ENCODE measurements around the gene IFI35. TPM values are rescaled to one million over a fixed set of nuclear protein-coding genes. Genes with fewer than 3 reads are reported as not detected.
A peak's percentile ranks its signal among the peaks of the same experiment; 100 is the strongest.

Gene IFI35
- total RNA-seq, 2 donors from 2014 or later: 33.3 to 62.3 TPM

GRCh38 chr17:43014649-43015542 is 8.3 kb downstream of the IFI35 start:
- peak overlapping the region; percentile 59 to 69 for H3K27ac Mint-ChIP-seq
- H3K9me3 Mint-ChIP-seq: no peaks in the 10 kb centered on the region
- peaks cover 0 to 12% of the 10 kb centered on the region in 2 donors for H3K36me3 Mint-ChIP-seq
- ATAC-seq (no peak), DNase-seq (ENCODE audit: low spot score in 2 of 2) (no peak)

- no peaks in the 10 kb centered on the region for H3K9me3 Mint-ChIP-seq
- H3K36me3 Mint-ChIP-seq: peaks cover 0 to 8% of the 10 kb centered on the region in 2 donors
- ATAC-seq (no peak), DNase-seq (ENCODE audit: low spot score in 2 of 2) (no peak)
- H3K27ac Mint-ChIP-seq: peak overlapping the region; percentile 59 to 69
Observed at GRCh38 chr17:43015579-43015978, 9.0 kb downstream of the IFI35 start.

DNA sequence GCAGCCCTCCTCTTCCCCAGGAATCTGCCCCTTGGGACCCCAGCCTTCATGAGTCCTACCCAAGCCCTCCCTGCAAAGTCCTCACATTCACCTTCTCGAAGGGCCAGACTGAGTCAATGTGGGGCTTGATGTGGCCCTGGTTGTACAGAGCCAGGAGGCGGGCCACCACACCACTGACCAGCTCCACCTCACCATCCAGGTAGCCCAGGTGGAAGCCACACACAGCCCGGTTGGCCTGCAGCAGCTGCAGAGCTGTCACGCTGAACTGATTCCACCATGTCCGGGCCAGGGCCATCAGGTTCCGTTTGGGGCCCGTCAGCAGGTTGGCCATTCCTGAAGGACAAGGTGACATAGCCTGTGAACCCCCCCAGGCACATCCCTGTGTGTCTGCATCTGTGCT is 9.6 kb downstream of the IFI35 start:
- Mint-ChIP-seq H3K27ac (peak overlapping the region in 1 of 2 donors; percentile 69), H3K36me3 (peaks cover 0 to 6% of the 10 kb centered on the region in 2 donors), H3K9me3 (no peaks in the 10 kb centered on the region)
- ATAC-seq (no peak), DNase-seq (ENCODE audit: low spot score in 2 of 2) (no peak)

DNA sequence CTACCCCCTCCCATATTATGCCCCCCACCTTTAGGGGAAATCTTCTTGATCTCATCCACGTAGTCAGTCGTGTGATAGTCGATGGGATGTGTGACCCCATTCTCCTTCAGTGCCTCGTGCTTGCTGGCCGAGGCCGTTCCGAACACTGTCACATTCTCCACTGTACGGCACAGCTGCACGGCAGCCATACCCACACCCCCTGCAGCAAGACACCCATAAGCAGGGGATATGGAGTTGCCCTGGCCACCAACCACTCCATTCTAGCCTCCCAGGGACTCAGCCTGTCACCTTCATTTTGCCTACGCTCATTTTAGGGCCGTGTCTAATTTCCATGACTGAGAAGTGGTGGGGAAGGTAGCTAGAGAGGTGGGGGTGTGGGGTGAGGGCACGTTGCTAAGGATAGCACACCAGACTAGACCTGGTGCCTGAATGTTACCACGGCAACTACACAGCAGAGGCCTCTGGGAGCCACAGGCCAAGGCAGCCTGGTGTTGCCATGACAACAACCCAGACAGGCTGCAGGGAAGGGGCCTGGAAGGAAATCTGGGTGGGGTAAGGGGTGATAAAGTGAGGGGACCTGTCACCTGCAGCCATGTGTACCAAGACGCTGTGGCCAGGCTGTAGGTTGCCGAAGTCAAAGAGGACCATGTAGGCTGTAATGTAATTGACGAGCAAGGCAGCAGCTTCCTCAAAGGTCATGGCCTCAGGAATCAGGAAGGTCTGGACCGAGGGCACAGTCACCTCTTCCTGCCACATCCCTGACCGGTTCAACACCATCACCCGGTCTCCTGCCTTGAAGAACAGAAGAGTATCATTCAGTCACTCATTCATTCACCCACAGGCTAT is 11.6 kb downstream of the IFI35 start:
- ATAC-seq (peak in 1 of 2 donors; percentile 37), DNase-seq (ENCODE audit: low spot score in 2 of 2) (no peak)
- H3K9me3 Mint-ChIP-seq: no peaks in the 10 kb centered on the region
- H3K27ac Mint-ChIP-seq: peak overlapping the region in 1 of 2 donors; percentile 48
- peaks cover 0 to 4% of the 10 kb centered on the region in 2 donors for H3K36me3 Mint-ChIP-seq

- no peaks in the 10 kb centered on the region for H3K9me3 Mint-ChIP-seq
- no peak for DNase-seq (ENCODE audit: low spot score in 2 of 2)
- no peak overlapping the region for H3K27ac Mint-ChIP-seq
- H3K36me3 Mint-ChIP-seq: no peaks in the 10 kb centered on the region
- ATAC-seq: no peak
Observed at GRCh38 chr17:43018932-43019331, 12.3 kb downstream of the IFI35 start.

- ATAC-seq (no peak), DNase-seq (ENCODE audit: low spot score in 2 of 2) (no peak)
- H3K36me3 Mint-ChIP-seq: no peaks in the 10 kb centered on the region
- no peak overlapping the region for H3K27ac Mint-ChIP-seq
- no peaks in the 10 kb centered on the region for H3K9me3 Mint-ChIP-seq
Observed at GRCh38 chr17:43019418-43019817, 12.8 kb downstream of the IFI35 start.

DNA sequence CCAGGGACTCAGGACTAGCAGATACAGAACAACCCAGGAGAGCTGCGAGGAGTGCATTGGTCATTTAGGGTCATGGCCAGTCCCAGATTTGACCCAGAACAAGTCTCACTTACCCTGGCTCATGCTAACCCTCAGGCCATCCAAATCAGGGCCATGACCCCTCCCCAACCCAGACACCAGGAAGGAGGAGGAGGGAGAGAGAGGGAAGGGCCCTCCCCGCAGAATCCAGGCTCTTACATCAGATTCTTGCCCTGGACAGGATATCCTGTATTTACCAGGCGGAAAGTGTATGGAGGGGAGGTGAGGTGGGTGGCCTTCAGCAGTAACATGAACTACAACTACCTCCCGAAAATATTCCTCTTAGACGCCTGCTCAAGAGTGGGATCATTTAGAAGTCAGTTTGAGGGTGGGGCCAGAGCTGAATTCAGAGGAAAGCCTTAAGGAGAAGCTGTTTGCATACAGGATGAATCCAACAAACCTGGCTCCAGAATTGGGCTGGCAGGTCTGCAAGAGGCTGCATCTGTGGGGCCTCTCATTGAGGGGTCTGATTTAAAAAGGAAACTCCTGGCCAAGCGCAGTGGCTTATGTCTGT is 13.5 kb downstream of the IFI35 start:
- no peak overlapping the region for H3K27ac Mint-ChIP-seq
- no peaks in the 10 kb centered on the region for H3K9me3 Mint-ChIP-seq
- DNase-seq (ENCODE audit: low spot score in 2 of 2) (no peak), ATAC-seq (no peak)
- H3K36me3 Mint-ChIP-seq: no peaks in the 10 kb centered on the region

- peak overlapping the region in 1 of 2 donors; percentile 94 for H3K27ac Mint-ChIP-seq
- no peaks in the 10 kb centered on the region for H3K9me3 Mint-ChIP-seq
- no peaks in the 10 kb centered on the region for H3K36me3 Mint-ChIP-seq
Observed at GRCh38 chr17:43020789-43021740, 14.5 kb downstream of the IFI35 start.

DNA sequence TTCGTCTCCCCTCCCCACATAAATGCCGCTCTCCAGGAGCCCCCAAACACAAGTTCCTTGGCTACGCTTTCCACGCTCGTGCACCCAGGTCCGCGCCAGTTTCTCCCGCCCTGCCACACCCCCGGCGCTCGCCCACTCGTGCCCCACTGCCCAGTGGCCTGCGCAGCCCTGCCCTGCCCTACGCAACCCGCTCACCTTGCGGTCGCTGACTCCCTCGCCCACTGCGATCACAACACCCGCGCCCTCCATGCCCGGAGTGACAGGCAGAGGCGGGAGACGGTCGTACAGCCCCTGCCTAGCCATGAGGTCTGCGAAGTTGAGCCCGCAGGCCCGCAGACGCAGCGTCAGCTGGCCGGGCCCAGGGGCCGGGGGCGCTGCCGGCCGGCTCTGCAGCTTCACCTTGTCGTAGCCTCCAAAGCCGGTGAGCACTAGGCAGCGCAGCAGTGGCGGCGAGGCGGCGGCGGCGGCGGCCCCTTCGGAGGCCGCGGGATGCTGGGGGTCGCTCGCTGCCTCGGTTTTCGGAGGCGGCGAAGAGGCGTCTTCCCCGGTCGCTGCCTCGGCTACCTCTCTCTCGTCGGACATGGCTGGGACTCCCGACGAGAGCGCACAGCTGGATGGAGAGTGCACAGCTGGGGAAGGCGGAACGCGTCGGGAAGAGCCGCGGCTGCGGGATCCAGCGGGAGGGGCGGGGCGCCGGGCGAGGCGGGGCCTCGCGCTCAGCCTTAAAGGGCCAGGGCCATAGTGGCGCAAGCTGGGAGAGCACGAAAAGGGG is 15.3 kb downstream of the IFI35 start, which contains the start of gene VAT1:
Gene VAT1 (minus strand): TSS at position 645 of the 772 bp plus-strand sequence. CDS start 63 bp downstream, at position 582.
- Mint-ChIP-seq H3K36me3 (no peaks in the 10 kb centered on the region), H3K27ac (peak within 1 kb of the TSS in 1 of 2 donors; percentile 94), H3K9me3 (no peaks in the 10 kb centered on the region)
- ATAC-seq (peak; percentile 68 to 74), DNase-seq (ENCODE audit: low spot score in 2 of 2) (peak; percentile 68 to 70)

More at GRCh38 chr17:43020789-43021740, 14.5 kb downstream of the IFI35 start:
- no peak for DNase-seq (ENCODE audit: low spot score in 2 of 2)
- ATAC-seq: no peak

DNA sequence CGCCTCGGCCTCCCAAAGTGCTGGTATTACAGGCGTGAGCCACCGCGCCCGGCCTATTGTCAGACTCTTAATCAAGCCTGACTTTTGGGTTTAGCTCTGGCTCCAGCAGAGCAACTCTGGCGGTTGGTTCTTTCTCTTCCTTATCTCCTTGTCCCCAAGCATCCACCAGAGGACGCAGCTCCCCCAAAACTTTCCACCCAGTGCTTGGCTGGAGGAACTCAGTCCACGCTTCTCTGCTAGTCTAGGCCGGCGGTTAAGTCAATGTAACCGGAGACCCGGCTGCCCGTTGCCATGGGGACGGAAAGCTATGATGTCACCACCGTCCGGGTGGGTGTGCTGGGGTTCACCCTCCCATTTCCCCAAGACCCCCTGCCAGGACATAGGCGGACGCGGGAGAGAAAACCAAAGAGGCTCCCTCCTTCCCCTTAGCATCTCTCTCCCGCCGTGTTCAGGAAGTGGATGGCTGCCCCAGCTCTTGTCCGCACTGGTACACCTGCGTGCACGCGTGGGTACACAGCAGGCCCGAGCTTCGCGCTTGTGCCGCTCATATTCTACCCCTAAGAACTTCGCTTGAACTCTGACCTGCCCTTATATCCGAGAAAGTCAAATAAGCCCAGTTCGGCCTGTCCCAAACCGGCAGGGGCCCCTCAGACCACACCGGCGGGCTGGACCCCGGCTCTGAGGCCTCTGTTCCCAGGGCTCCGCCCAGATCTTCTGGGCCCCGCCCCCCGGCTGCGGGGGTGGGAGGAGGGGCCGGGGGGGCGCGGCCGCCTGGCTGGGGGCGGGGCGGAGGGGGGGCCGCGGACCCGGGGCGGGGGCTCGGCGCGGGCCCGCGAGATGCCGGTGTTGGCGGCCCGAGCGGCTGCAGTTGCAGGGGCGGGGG is 18.1 kb downstream of the IFI35 start, which contains the start of gene RND2:
Gene RND2 (plus strand): TSS at position 825 of the 883 bp plus-strand sequence. CDS start 117 bp downstream, outside the sequence.
- peak; percentile 75 to 78 for DNase-seq (ENCODE audit: low spot score in 2 of 2)
- peak; percentile 66 to 67 for ATAC-seq
- Mint-ChIP-seq H3K27ac (peak within 1 kb of the TSS; percentile 48 to 96), H3K36me3 (no peaks in the 10 kb centered on the region), H3K9me3 (no peaks in the 10 kb centered on the region)

GRCh38 chr17:43025290-43025657 is 18.7 kb downstream of the IFI35 start:
- Mint-ChIP-seq H3K9me3 (no peaks in the 10 kb centered on the region), H3K27ac (peak overlapping the region; percentile 48 to 50), H3K36me3 (no peaks in the 10 kb centered on the region)
- no peak for DNase-seq (ENCODE audit: low spot score in 2 of 2)
- no peak for ATAC-seq

DNA sequence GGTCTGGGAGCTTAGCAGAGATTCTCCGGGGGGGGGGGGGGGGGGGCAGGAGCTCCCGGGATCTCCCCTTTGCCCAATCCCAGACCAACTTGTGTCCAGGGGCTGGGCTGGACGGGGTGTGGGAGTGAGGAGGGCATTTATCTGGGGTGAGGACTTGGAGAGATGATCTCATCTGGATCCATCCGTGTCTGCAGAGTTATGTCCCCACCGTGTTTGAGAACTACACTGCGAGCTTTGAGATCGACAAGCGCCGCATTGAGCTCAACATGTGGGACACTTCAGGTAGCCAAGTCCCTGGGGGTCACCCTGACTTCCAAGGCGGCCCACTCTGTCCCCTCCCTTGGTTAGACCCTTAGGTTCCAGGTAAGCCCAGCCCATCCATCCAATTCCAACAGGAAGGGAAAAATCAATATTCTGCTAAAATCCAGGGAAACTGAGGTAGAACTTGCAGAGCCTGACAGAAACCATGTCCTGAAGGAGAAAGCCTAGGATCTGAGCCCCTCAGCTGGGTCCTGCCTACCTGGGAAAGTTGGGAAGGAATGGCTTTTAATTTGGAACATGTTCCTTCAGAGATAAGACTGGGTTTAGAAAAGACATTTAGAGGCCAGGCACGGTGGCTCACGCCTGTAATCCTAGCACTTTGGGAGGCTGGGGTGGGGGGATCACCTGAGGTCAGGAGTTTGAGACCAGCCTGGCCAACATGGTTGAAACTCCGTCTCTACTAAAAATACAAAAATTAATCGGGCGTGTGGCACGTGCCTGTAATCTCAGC is 19.4 kb downstream of the IFI35 start:
- DNase-seq (ENCODE audit: low spot score in 2 of 2) (no peak), ATAC-seq (no peak)
- no peaks in the 10 kb centered on the region for H3K36me3 Mint-ChIP-seq
- H3K27ac Mint-ChIP-seq: no peak overlapping the region
- H3K9me3 Mint-ChIP-seq: no peaks in the 10 kb centered on the region

- DNase-seq (ENCODE audit: low spot score in 2 of 2) (no peak), ATAC-seq (no peak)
- H3K27ac Mint-ChIP-seq: no peak overlapping the region
- no peaks in the 10 kb centered on the region for H3K36me3 Mint-ChIP-seq
- H3K9me3 Mint-ChIP-seq: no peaks in the 10 kb centered on the region
Observed at GRCh38 chr17:43026595-43026994, 20.0 kb downstream of the IFI35 start.
